GM15510 (cell line): ENCODE data around the gene MAGT1.
A peak's percentile ranks its signal among the peaks of the same experiment; 100 is the strongest.

Experiments used
- POLR2A ChIP-seq: IDR thresholded peaks from 3 replicates; pipeline ENCODE4 v1.6.1; 2011; ENCODE audit warnings: borderline replicate concordance; ENCODE audit not compliant: insufficient read length; ENCODE audit errors: extremely low read depth

Gene MAGT1

GRCh38 chrX:77894921-77895886 lies at the start of gene MAGT1:
Gene MAGT1, minus strand, starts transcription at chrX:77895435. Its CDS starts 25 bp downstream, at chrX:77895410.
- peak; percentile 76 for TF ChIP-seq POLR2A

GRCh38 chrX:77938083-77938680 lies 42.9 kb upstream of the MAGT1 start:
- TF ChIP-seq POLR2A: no peak

GRCh38 chrX:77937291-77937690 lies 42.1 kb upstream of the MAGT1 start:
- TF ChIP-seq POLR2A: no peak

- TF ChIP-seq POLR2A: no peak
Measured at GRCh38 chrX:77936299-77936698, 41.1 kb upstream of the MAGT1 start.

- no peak for TF ChIP-seq POLR2A
Measured at GRCh38 chrX:77935886-77936285, 40.7 kb upstream of the MAGT1 start.

- TF ChIP-seq POLR2A: no peak
Measured at GRCh38 chrX:77930581-77930980, 35.3 kb upstream of the MAGT1 start.

GRCh38 chrX:77925764-77926163 lies 30.5 kb upstream of the MAGT1 start:
- TF ChIP-seq POLR2A: no peak

GRCh38 chrX:77924320-77924859 lies 29.2 kb upstream of the MAGT1 start:
- TF ChIP-seq POLR2A: no peak

GRCh38 chrX:77922787-77923186 lies 27.6 kb upstream of the MAGT1 start:
- no peak for TF ChIP-seq POLR2A

GRCh38 chrX:77918568-77918967 lies 23.3 kb upstream of the MAGT1 start:
- no peak for TF ChIP-seq POLR2A

- no peak for TF ChIP-seq POLR2A
Measured at GRCh38 chrX:77917294-77917933, 22.2 kb upstream of the MAGT1 start.

- peak; percentile 40 for TF ChIP-seq POLR2A
Measured at GRCh38 chrX:77910108-77910840, 15.0 kb upstream of the MAGT1 start, which contains the start of gene ATP7A. Gene ATP7A, plus strand, starts transcription at chrX:77910693. Its CDS starts 60,949 bp downstream, at chrX:77971642.

GRCh38 chrX:77901506-77901905 lies 6.3 kb upstream of the MAGT1 start:
- TF ChIP-seq POLR2A: no peak

- no peak for TF ChIP-seq POLR2A
Measured at GRCh38 chrX:77900688-77901087, 5.5 kb upstream of the MAGT1 start.

- TF ChIP-seq POLR2A: peak; percentile 47
Measured at GRCh38 chrX:77899081-77899828, 4.0 kb upstream of the MAGT1 start, which contains the start of gene COX7B. Gene COX7B, plus strand, starts transcription at chrX:77899468. Its CDS starts 86 bp downstream, at chrX:77899554.
